ENCODE results near the gene EPHB3.
A peak's percentile ranks its signal among the peaks of the same experiment; 100 is the strongest.
"Not testable (repeated sequence)": the region's sequence is repeated elsewhere in the genome, so short reads cannot be mapped to it uniquely, and the experiment has no call there.

The EPHB3 gene

GRCh38 chr3:184609476-184610244, 48.1 kb downstream of the EPHB3 start:
- DNase-seq (ENCODE audit: low read depth), result no peak
- no peak for TF ChIP-seq CTCF (conservative IDR thresholded peaks at IDR 0.05; ENCODE audit: control insufficient read depth, insufficient read depth, low read depth, low read length)
- H3K4me3 ChIP-seq (ENCODE audit: control insufficient read depth, low read depth, low read length), result no peak overlapping the region

DNA sequence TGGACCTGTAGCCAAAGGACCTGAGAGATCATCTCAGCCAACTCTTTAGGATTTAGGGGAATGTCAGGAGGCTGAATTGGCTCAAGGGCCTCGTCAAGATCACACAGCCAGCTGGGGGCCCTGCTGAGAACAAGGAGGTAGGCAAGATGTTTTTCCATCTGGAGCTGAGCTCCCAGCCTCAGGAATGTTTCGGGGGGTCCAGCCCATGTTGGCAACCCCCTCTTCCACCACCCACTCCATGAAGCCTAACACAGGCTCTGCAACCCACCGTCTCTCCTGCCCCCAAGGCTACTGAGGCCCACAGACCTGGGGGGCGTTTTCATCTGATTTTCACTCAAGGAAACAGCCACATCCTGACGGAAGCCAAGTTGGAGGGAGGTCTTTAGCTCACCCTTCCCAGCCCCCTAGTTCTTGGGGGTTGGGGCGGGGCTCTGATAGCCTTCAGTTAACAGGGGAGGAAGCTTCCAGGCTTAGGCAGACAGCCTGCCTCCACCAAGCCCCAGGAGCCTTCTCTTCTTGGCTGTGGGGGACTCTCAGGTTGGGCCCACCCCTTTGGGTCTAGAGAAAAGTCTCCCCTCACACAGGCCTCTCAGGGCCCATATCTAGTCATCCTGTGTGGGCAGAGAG, 48.8 kb downstream of the EPHB3 start:
- TF ChIP-seq CTCF (conservative IDR thresholded peaks at IDR 0.05; ENCODE audit: control insufficient read depth, insufficient read depth, low read depth, low read length), result no peak
- H3K4me3 ChIP-seq (ENCODE audit: control insufficient read depth, low read depth, low read length), result no peak overlapping the region
- no peak for DNase-seq (ENCODE audit: low read depth)

GRCh38 chr3:184611607-184612281, 50.2 kb downstream of the EPHB3 start:
- DNase-seq (ENCODE audit: low read depth), result peak; percentile 15
- H3K4me3 ChIP-seq (ENCODE audit: control insufficient read depth, low read depth, low read length), result no peak overlapping the region
- no peak for TF ChIP-seq CTCF (conservative IDR thresholded peaks at IDR 0.05; ENCODE audit: control insufficient read depth, insufficient read depth, low read depth, low read length)

DNA sequence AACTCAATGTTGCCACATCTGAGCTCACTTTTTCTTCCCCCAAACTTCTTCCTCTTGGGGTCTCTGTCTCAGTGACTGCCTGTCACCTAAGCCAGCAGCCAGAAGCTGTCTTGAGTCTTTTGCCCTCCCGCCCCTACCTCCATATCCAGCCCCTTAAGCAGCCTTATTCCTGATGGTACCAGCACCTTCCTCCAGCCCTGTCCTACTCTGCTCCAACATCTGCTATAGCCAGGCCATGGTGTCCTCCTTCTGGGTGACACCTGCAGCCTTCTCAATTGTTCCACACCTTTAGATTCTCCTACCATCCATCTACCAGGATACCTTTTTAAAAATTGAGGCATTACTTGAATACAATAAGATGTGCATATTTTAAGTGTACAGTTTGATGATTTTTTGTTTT, 53.8 kb downstream of the EPHB3 start:
- H3K4me3 ChIP-seq (ENCODE audit: control insufficient read depth, low read depth, low read length), result no peak overlapping the region
- no peak for TF ChIP-seq CTCF (conservative IDR thresholded peaks at IDR 0.05; ENCODE audit: control insufficient read depth, insufficient read depth, low read depth, low read length)
- DNase-seq (ENCODE audit: low read depth), result no peak

DNA sequence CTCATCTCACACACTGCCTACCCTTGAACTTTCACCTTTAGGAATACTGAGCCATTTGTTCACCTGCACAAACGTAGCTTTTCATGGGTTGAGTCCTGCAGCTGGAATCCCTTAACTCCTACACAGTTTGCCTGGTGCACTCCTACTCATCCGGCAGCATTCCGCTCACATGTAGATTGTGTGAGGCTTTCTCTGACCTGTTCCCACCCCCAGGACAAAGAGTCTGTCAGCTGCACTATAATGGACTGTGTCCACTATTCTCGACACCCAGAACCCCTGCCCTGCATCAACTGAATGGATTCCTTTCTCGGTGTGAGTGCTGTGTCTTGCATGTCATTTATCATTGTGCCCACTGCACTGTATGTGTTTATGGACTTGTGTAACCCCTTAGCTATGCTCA, 54.9 kb downstream of the EPHB3 start:
- TF ChIP-seq CTCF (conservative IDR thresholded peaks at IDR 0.05; ENCODE audit: control insufficient read depth, insufficient read depth, low read depth, low read length), result no peak
- H3K4me3 ChIP-seq (ENCODE audit: control insufficient read depth, low read depth, low read length), result no peak overlapping the region
- DNase-seq (ENCODE audit: low read depth), result no peak

- not testable (repeated sequence) for DNase-seq (ENCODE audit: low read depth); H3K4me3 ChIP-seq (ENCODE audit: control insufficient read depth, low read depth, low read length)
These were observed 55.7 kb downstream of the EPHB3 start for GRCh38 chr3:184617306-184617705.

GRCh38 chr3:184618811-184619210, 57.2 kb downstream of the EPHB3 start:
- no peak overlapping the region for H3K4me3 ChIP-seq (ENCODE audit: control insufficient read depth, low read depth, low read length)
- no peak for TF ChIP-seq CTCF (conservative IDR thresholded peaks at IDR 0.05; ENCODE audit: control insufficient read depth, insufficient read depth, low read depth, low read length)
- no peak for DNase-seq (ENCODE audit: low read depth)
